Activated CD4-positive, alpha-beta T cell treated with anti-CD3 and anti-CD28 coated beads for 36 hours (primary cell): ENCODE measurements around the gene FKBP5. TPM values are rescaled to one million over a fixed set of nuclear protein-coding genes. Genes with fewer than 3 reads are reported as not detected.
A peak's percentile ranks its signal among the peaks of the same experiment; 100 is the strongest.
"Not testable (repeated sequence)": the region's sequence is repeated elsewhere in the genome, so short reads cannot be mapped to it uniquely, and the experiment has no call there.

Source experiments
- ATAC-seq: fragments of 200-7000 bp; cut with Tn5 transposase; one replicate; pipeline ENCODE4 v1.10.0; 2021; ENCODE audit warnings: mild to moderate bottlenecking, moderate library complexity
- CTCF ChIA-PET: fragments of 350-600 bp; sonication (Branson Sonifier 250); formaldehyde crosslinking; loops from one replicate; lab custom pipeline; 2021; ENCODE audit warnings: antibody characterized with exemption; lab: Charles Lee
- POLR2A ChIA-PET: fragments of 350-600 bp; sonication (Branson Sonifier 250); formaldehyde crosslinking; loops from one replicate; lab custom pipeline; 2021; ENCODE audit warnings: antibody characterized with exemption, inconsistent platforms; lab: Charles Lee
- DNase-seq: peaks from one replicate; pipeline ENCODE4 v3.0.0-alpha.2; 2020
- H3K27ac Mint-ChIP-seq: one replicate; pipeline ENCODE4 v1.8.0; 2021; ENCODE audit warnings: mixed read lengths
- H3K27me3 Mint-ChIP-seq: one replicate; pipeline ENCODE4 v1.8.0; 2021; ENCODE audit warnings: mixed read lengths
- H3K36me3 Mint-ChIP-seq: one replicate; pipeline ENCODE4 v1.8.0; 2021; ENCODE audit warnings: low read depth, mixed read lengths
- H3K4me1 Mint-ChIP-seq: one replicate; pipeline ENCODE4 v1.8.0; 2021; ENCODE audit warnings: mixed read lengths
- H3K4me3 Mint-ChIP-seq: one replicate; pipeline ENCODE4 v1.8.0; 2021; ENCODE audit warnings: mild to moderate bottlenecking, moderate library complexity, mixed read lengths
- H3K9me3 Mint-ChIP-seq: one replicate; pipeline ENCODE4 v1.8.0; 2021; ENCODE audit warnings: low read depth, mixed read lengths
- intact Hi-C, 2 experiments: fragments of 100-400 bp; cut with DNase I in 1 of 2; cut with micrococcal nuclease in 1 of 2; formaldehyde crosslinking; loops; one replicate each; pipeline versions ENCODE4 v1.14.2 to v1.15.1; 2022 to 2024; cut with DNase I, micrococcal nuclease
- total RNA-seq, 2 experiments: library from RNA; stranded (reverse); gene quantifications; one replicate each; pipeline ENCODE4 v1.2.3, GENCODE V29; 2021

Gene FKBP5
- total RNA-seq, 2 experiments from 2014 or later: 140 to 141 TPM

GRCh38 chr6:35716798-35717197, 28.1 kb upstream of the FKBP5 start:
- DNase-seq: no peak
- no peaks in the 10 kb centered on the region for H3K27me3 Mint-ChIP-seq
- ChIA-PET CTCF (interaction anchor here (0.6 to 4.0 kb wide), 4 partner anchors 12 to 380 kb away, joined by 3 to 16 read pairs (median 4); partner anchors contain the start of gene ARMC12), POLR2A (interaction anchor here (0.6 kb wide), 2 partner anchors 311 to 975 kb away, joined by 3 read pairs; partner anchors contain the start of gene MAPK14)
- H3K27ac Mint-ChIP-seq: no peak overlapping the region
- no peak for ATAC-seq
- H3K9me3 Mint-ChIP-seq: peaks cover 2% of the 10 kb centered on the region
- H3K4me1 Mint-ChIP-seq: peaks cover 68% of the 10 kb centered on the region
- H3K4me3 Mint-ChIP-seq: no peak overlapping the region
- peaks cover 4% of the 10 kb centered on the region for H3K36me3 Mint-ChIP-seq
- intact Hi-C loops: loop anchor here in 1 of 2 experiments (10.0 kb wide), 1 partner anchor 1042 kb away; no protein-coding TSS in a partner anchor

GRCh38 chr6:35713006-35713767, 24.5 kb upstream of the FKBP5 start:
- no peak overlapping the region for H3K27ac Mint-ChIP-seq

GRCh38 chr6:35711731-35712130, 23.0 kb upstream of the FKBP5 start:
- no peak overlapping the region for H3K4me3 Mint-ChIP-seq
- H3K27ac Mint-ChIP-seq: no peak overlapping the region
- H3K4me1 Mint-ChIP-seq: peaks cover 38% of the 10 kb centered on the region
- H3K36me3 Mint-ChIP-seq: peaks cover 4% of the 10 kb centered on the region
- DNase-seq: no peak
- ATAC-seq: no peak
- intact Hi-C loops: loop anchor here (2.0 to 10.0 kb wide), 2 partner anchors 15 to 1037 kb away; no protein-coding TSS in a partner anchor
- no peaks in the 10 kb centered on the region for H3K27me3 Mint-ChIP-seq
- peaks cover 3% of the 10 kb centered on the region for H3K9me3 Mint-ChIP-seq
- POLR2A ChIA-PET: no interaction called here
- CTCF ChIA-PET: interaction anchor here (0.5 to 3.6 kb wide), 3 partner anchors 24 to 100 kb away, joined by 3 to 15 read pairs (median 12); no protein-coding TSS in a partner anchor

More at GRCh38 chr6:35713006-35713767, 24.5 kb upstream of the FKBP5 start:
- ChIA-PET POLR2A (interaction anchor here (0.7 to 1.4 kb wide), 2 partner anchors 15 to 32 kb away, joined by 3 read pairs; no protein-coding TSS in a partner anchor), CTCF (interaction anchor here (0.6 to 3.6 kb wide), 3 partner anchors 27 to 1140 kb away, joined by 3 to 12 read pairs (median 4); no protein-coding TSS in a partner anchor)
- intact Hi-C loops: loop anchor here in 1 of 2 experiments (10.0 kb wide), 1 partner anchor 1038 kb away; no protein-coding TSS in a partner anchor
- no peak for ATAC-seq
- peaks cover 5% of the 10 kb centered on the region for H3K9me3 Mint-ChIP-seq
- peaks cover 9% of the 10 kb centered on the region for H3K36me3 Mint-ChIP-seq
- H3K4me1 Mint-ChIP-seq: peaks cover 52% of the 10 kb centered on the region
- no peak overlapping the region for H3K4me3 Mint-ChIP-seq
- H3K27me3 Mint-ChIP-seq: no peaks in the 10 kb centered on the region
- DNase-seq: peak; percentile 21

- CTCF ChIA-PET: interaction anchor here (0.5 to 3.6 kb wide), 10 partner anchors 9 to 125 kb away, joined by 3 to 15 read pairs (median 3); no protein-coding TSS in a partner anchor
- intact Hi-C loops: loop anchor here (1.0 to 10.0 kb wide), 7 partner anchors 9 to 1036 kb away; partner anchors contain the start of gene FKBP5 (in 2 of the 2)
- ATAC-seq (peak; percentile 96), DNase-seq (peak; percentile 75)
- Mint-ChIP-seq H3K36me3 (peaks cover 4% of the 10 kb centered on the region), H3K9me3 (peaks cover 3% of the 10 kb centered on the region), H3K4me1 (peaks cover 29% of the 10 kb centered on the region), H3K27me3 (no peaks in the 10 kb centered on the region), H3K27ac (peak overlapping the region; percentile 84), H3K4me3 (peak overlapping the region; percentile 34)
- POLR2A ChIA-PET: interaction anchor here (0.6 to 1.6 kb wide), 13 partner anchors 9 to 770 kb away, joined by 3 to 16 read pairs (median 6); partner anchors contain the start of gene FKBP5
Observed at GRCh38 chr6:35710241-35710847, 21.6 kb upstream of the FKBP5 start.

- ChIA-PET POLR2A (no interaction called here), CTCF (interaction anchor here (1.0 to 1.1 kb wide), 2 partner anchors 28 to 117 kb away, joined by 3 to 8 read pairs; partner anchors contain the start of gene ARMC12)
- peaks cover 6% of the 10 kb centered on the region for H3K9me3 Mint-ChIP-seq
- ATAC-seq (no peak), DNase-seq (no peak)
- peaks cover 7% of the 10 kb centered on the region for H3K36me3 Mint-ChIP-seq
- no peak overlapping the region for H3K4me3 Mint-ChIP-seq
- no peak overlapping the region for H3K27ac Mint-ChIP-seq
- peaks cover 25% of the 10 kb centered on the region for H3K4me1 Mint-ChIP-seq
- H3K27me3 Mint-ChIP-seq: no peaks in the 10 kb centered on the region
- intact Hi-C loops: no loop called here
Observed at GRCh38 chr6:35708585-35708984, 19.9 kb upstream of the FKBP5 start.

GRCh38 chr6:35707714-35708407, 19.1 kb upstream of the FKBP5 start:
- DNase-seq (no peak), ATAC-seq (no peak)
- Mint-ChIP-seq H3K4me3 (no peak overlapping the region), H3K27ac (no peak overlapping the region), H3K4me1 (peaks cover 18% of the 10 kb centered on the region), H3K27me3 (no peaks in the 10 kb centered on the region), H3K9me3 (peaks cover 6% of the 10 kb centered on the region), H3K36me3 (peaks cover 7% of the 10 kb centered on the region)
- ChIA-PET POLR2A (no interaction called here), CTCF (interaction anchor here (1.0 to 1.1 kb wide), 2 partner anchors 29 to 117 kb away, joined by 3 to 8 read pairs; partner anchors contain the start of gene ARMC12)
- intact Hi-C loops: no loop called here

GRCh38 chr6:35706468-35706867, 17.8 kb upstream of the FKBP5 start:
- no peak for ATAC-seq
- H3K4me1 Mint-ChIP-seq: peaks cover 18% of the 10 kb centered on the region
- POLR2A ChIA-PET: no interaction called here
- H3K4me3 Mint-ChIP-seq: no peak overlapping the region
- no peak for DNase-seq
- peaks cover 7% of the 10 kb centered on the region for H3K36me3 Mint-ChIP-seq
- CTCF ChIA-PET: interaction anchor here (1.0 to 1.3 kb wide), 2 partner anchors 16 to 17 kb away, joined by 3 to 4 read pairs; no protein-coding TSS in a partner anchor
- H3K27ac Mint-ChIP-seq: no peak overlapping the region
- H3K9me3 Mint-ChIP-seq: peaks cover 6% of the 10 kb centered on the region
- no peaks in the 10 kb centered on the region for H3K27me3 Mint-ChIP-seq
- intact Hi-C loops: no loop called here

GRCh38 chr6:35703554-35703953, 14.8 kb upstream of the FKBP5 start:
- peaks cover 3% of the 10 kb centered on the region for H3K4me1 Mint-ChIP-seq
- intact Hi-C loops: no loop called here
- no peaks in the 10 kb centered on the region for H3K27me3 Mint-ChIP-seq
- H3K27ac Mint-ChIP-seq: no peak overlapping the region
- no peak for DNase-seq
- H3K36me3 Mint-ChIP-seq: peaks cover 3% of the 10 kb centered on the region
- ChIA-PET POLR2A (no interaction called here), CTCF (no interaction called here)
- ATAC-seq: no peak
- H3K4me3 Mint-ChIP-seq: no peak overlapping the region
- H3K9me3 Mint-ChIP-seq: peaks cover 4% of the 10 kb centered on the region

- ChIA-PET CTCF (no interaction called here), POLR2A (no interaction called here)
Observed at GRCh38 chr6:35698858-35699257, 10.1 kb upstream of the FKBP5 start.

GRCh38 chr6:35698430-35698829, 9.7 kb upstream of the FKBP5 start:
- ATAC-seq, H3K36me3 Mint-ChIP-seq, H3K4me1 Mint-ChIP-seq, H3K9me3 Mint-ChIP-seq, POLR2A ChIA-PET, DNase-seq, H3K27ac Mint-ChIP-seq, intact Hi-C loops, H3K4me3 Mint-ChIP-seq, H3K27me3 Mint-ChIP-seq, CTCF ChIA-PET: not testable (repeated sequence)

More at GRCh38 chr6:35698858-35699257, 10.1 kb upstream of the FKBP5 start:
- Mint-ChIP-seq H3K27me3 (no peaks in the 10 kb centered on the region), H3K27ac (no peak overlapping the region), H3K36me3 (peaks cover 4% of the 10 kb centered on the region), H3K9me3 (peaks cover 6% of the 10 kb centered on the region), H3K4me3 (no peak overlapping the region), H3K4me1 (peaks cover 5% of the 10 kb centered on the region)
- intact Hi-C loops: no loop called here
- no peak for DNase-seq
- no peak for ATAC-seq
